22Rv1 (cell line): ENCODE data around the gene ZNRF1.

Experiments used
- ZFX ChIP-seq: fragments of 450-650 bp; IDR thresholded peaks from 2 replicates; pipeline ENCODE4 v1.6.1; 2017; ENCODE audit warnings: antibody characterized with exemption, borderline replicate concordance
- TF ChIP-seq, protein P1 (sequence below): fragments of 450-650 bp; IDR thresholded peaks from 2 replicates; pipeline ENCODE4 v1.5.1; 2017; ENCODE audit warnings: mild to moderate bottlenecking

DNA sequence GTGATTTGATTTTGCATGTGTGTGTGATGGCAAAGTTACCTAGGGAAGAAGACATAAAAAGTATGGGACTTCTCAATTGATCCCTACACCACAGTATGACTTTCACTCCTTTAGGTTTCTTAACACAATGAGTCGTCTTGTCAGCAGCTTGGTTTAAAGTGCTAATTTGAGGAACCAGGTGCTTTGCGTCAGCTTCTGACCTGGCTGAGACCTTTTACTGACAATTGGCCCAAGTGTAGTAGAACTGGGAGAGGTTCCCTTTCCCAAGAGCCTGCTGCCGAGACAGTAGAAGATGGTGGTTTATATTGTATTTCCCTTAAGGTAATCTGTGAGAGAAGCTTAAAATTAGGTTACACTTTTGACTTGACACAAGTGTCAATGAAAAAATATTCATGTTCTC is 62.8 kb downstream of the ZNRF1 start:
- TF ChIP-seq, protein P1, sequence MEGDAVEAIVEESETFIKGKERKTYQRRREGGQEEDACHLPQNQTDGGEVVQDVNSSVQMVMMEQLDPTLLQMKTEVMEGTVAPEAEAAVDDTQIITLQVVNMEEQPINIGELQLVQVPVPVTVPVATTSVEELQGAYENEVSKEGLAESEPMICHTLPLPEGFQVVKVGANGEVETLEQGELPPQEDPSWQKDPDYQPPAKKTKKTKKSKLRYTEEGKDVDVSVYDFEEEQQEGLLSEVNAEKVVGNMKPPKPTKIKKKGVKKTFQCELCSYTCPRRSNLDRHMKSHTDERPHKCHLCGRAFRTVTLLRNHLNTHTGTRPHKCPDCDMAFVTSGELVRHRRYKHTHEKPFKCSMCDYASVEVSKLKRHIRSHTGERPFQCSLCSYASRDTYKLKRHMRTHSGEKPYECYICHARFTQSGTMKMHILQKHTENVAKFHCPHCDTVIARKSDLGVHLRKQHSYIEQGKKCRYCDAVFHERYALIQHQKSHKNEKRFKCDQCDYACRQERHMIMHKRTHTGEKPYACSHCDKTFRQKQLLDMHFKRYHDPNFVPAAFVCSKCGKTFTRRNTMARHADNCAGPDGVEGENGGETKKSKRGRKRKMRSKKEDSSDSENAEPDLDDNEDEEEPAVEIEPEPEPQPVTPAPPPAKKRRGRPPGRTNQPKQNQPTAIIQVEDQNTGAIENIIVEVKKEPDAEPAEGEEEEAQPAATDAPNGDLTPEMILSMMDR: no peak
- TF ChIP-seq ZFX: no peak
